Measurements from ENCODE around the gene CCDC87.
A peak's percentile ranks its signal among the peaks of the same experiment; 100 is the strongest.
"Not testable (repeated sequence)": the region's sequence is repeated elsewhere in the genome, so short reads cannot be mapped to it uniquely, and the experiment has no call there.

Gene CCDC87

DNA sequence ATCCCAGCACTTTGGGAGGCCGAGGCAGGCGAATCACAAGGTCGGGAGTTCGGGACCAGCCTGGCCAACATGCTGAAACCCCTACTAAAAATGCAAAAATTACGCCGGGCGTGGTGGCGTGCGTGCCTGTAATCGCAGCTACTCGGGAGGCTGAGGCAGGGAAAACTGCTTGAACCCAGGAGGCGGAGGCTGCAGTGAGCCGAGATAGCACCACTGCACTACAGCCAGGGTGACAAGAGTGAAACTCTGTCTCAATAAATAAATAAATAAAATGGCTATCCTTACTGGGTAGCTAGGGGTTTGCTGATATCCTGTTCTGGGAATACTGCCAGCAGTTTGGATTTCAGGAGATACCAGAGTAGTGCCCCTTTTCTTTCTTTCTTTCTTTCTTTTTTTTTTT lies 21.2 kb upstream of the CCDC87 start:
- no peak for DNase-seq

DNA sequence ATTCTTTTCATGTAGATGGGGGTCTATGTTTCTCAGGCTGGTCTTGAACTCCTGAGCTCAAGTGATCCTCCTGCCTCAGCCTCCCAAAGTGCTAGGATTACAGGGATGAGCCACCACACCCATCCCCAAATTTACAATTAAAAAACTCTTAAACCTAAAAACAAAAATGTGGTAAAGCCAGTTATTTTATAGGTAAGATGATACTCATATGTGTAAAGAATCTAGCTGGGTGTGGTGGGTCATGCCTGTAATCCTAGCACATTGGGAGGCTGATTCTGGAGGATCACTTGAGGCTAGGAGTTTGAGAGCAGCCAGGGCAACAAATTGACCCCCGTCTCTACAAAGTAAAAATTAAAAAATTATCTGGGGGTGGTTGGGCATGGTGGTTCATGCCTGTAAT lies 19.6 kb upstream of the CCDC87 start:
- DNase-seq: no peak

DNA sequence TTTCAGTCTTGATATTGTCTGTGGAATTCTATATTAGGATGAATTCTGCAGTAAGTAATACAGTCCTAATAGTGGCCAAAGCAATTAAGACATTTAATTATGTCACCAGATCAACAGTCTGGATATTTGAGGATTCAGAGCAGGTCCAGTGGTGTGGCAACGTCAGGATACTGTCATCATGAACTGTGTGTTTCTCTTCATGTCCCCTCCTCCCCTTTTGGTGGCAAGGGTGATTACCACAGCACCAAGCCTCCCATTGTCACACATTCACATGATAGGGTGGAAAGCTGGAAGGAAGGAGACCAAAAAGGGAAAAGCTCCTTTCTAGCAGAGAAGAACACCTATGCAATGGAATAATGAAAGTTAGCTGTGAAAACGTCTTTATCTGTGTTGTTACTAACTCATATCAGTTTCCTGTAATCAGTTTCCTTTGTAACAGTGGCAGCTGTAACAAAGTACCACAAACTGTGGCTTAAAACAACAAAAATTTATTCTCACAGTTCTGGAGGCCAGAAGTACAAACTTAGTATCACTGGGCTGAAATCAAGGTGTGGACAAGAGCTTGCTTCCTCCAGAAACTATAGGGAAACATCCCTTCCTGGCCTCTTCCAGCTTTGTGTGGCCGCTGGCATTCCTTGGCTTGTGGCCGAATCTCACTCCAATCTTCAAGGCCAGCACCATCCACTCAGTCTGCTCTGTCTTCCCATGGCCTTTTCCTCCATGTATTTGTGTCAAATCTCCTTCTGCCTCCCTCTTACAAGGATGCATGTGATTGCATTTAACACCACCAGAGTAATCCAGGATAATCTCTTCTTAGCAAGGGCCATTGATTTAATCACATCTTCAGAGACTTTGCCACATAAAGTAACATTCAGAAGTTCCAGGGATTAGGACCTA lies 17.1 kb upstream of the CCDC87 start:
- no peak for DNase-seq

DNA sequence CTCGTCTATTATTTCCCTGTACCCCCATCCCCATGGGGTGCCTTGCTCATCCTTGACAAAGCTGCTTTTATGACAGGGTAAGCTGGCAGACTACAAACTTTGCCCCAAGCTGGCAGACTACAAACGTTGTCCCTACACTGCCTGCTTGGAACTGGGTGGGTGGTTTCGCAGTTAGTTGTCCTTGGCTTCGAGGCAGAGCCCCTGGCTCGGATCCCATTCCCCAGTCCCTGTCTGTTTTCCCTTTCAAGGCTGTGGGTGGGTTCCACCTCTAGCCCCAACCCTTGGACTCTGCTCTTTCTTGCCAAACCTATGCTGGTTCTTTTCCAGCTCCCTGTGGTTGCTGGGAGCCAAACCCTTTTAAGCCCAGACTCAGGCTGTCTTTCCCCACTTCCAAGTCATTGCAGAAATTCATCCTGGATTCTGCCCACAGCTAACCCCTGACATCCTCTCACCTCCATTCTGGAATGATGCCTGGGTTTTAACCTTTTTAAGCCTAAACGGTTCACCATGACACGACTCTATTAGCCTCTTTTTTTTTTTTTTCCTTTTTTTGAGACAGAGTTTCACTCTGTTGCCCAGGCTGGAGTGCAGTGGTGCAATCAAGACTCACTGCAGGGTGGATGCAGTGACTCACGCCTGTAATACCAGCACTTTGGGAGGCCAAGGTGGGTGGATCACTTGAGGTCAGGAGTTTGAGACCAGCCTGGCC lies 14.4 kb upstream of the CCDC87 start:
- no peak for DNase-seq

DNA sequence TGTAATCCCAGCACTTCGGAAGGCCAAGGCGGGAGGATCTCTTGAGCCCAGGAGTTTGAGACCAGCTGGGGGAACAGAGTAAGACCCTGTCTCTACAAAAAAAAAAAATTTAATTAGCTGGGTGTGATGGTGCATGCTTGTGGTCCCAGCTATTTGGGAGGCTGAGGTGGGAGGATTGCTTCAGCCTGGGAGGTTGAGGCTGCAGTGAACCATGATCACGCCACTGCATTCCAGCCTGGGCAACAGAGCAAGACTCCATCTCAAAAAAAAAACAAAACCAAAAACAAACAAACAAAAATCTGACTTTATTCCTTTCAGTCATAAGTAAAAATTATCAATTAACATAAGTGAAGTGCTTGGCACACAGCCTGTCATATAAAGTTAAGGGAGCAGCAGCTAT lies 13.7 kb upstream of the CCDC87 start:
- DNase-seq: not testable (repeated sequence)

DNA sequence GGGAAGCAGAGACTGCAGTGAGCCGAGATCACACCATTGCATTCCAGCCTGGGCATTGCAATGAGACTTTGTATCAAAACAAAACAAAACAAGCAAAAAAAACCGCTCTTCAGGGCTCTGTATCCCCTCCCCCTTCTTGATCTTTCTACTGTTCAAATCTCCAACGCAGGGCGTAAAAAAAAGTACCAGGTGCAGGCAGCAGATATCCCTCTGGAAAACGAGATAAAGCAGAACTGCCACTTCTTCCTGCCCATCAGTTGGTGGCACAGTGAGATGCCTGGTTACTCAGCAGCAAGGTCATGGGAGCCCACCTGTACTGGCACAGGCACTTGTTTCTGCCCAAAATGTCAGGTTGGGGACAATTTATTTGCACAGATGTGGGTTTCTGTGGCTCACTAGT lies 11.3 kb upstream of the CCDC87 start:
- no peak for DNase-seq

DNA sequence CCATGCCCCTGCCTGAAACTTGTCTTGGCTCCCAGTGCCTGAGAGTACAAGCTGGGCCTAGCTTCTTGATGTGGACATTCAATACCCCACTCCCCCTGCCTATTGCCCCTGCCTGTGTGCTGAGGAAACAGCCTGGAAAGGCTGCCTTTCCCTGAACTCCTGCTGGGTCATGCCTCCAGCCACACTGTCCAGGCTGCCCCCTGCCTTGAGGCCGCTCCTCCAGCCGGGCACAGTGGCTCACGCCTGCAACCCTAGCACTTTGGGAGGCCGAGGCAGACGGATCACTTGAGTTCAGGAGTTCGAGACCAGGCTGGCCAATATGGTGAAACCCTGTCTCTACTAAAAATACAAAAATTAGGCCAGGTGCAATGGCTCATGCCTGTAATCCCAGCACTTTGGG lies 10.2 kb upstream of the CCDC87 start:
- DNase-seq: no peak

DNA sequence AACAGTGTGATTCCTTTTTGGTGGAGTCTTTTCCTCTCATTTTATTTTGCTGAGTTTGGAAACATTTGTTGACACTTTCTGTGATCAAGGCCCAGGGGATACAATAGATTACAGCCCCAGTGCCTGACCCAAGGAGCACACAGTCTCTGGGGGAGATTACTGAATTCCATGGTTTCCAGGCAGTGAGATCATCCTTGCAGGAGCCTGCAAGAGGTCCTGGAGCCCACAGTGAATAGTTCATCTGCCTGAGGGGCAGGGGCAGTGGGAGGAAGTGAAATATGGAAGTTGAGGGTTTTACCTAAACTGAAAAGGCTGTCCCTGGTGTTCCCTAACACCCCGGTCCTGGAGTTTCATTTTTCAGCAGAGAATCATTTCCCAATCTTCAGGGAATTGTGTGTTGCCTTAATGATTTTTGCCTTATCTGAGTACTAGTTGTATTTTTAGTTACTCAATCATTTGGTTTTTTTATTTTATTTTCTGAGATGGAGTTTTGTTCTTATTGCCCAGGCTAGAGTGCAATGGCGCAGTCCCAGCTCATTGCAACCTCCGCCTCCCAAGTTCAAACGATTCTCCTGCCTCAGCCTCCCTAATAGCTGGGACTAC lies 7.9 kb upstream of the CCDC87 start:
- DNase-seq: no peak

DNA sequence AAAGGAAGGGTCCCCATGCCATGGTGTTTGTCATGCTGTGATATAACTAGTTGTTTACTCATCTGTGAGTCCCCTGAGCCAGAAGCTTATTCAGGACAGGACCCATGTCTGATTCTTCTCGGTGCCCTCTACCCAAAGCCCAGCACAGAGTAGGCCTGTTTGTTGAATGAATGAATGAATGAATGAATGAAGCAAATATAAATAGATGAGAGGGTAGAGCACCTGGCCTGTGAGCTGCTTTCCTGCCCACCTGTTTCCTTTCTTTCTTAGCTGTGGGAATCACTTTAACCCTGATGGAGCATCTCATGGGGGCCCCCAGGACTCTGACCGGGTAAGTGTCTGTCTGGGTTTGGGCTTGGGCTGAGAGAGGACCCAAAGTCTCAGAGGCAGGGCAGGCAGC lies 7.4 kb upstream of the CCDC87 start:
- DNase-seq: no peak

DNA sequence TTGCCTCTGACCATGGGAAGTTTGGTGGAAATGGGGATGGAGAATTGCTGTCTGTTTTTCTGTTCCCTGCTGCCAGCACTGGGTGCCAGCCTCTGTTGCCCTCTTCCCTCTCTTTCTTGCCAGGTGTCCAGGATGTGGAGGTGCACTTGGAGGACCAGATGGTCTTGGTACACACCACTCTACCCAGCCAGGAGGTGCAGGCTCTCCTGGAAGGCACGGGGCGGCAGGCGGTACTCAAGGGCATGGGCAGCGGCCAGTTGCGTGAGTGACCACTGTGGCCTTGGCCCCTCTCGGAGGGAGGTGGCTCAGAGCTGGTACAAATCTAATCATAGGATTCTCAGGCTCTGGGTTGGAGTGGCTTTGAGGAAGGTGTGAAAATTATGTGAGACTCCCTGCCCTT lies 6.1 kb upstream of the CCDC87 start:
- DNase-seq: no peak

DNA sequence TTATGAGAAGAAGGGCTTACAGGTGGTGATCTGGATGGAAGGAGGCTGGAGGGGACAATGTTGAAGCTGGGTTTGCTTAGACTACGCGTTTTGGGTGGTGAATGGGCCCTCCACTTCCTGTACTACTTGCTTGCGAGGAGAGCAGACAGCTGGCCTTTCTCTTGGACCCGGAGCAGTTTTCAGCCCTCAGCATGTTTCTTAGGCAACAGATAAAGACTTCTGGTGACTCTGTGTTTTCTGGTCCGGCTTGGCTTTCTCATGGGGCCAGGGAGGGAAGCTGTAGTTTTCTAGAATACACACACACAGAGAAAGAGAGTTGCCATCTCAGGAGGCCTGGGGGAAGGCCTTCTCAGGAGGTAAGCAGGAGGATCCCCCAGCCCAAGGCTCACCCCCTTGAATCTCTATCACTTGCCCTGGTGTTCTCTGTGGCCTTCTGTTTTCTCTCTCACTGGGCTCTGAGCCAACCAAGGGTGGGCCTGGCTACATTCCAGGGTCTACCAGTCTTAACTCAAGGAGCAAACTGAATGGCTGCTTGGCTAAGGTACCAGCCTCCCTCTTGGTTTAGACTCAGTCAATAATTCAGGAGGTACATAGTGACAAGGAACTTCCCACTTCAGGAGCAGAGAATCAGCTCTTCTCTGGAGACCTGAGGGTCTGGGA lies 2.5 kb upstream of the CCDC87 start:
- no peak for DNase-seq

DNA sequence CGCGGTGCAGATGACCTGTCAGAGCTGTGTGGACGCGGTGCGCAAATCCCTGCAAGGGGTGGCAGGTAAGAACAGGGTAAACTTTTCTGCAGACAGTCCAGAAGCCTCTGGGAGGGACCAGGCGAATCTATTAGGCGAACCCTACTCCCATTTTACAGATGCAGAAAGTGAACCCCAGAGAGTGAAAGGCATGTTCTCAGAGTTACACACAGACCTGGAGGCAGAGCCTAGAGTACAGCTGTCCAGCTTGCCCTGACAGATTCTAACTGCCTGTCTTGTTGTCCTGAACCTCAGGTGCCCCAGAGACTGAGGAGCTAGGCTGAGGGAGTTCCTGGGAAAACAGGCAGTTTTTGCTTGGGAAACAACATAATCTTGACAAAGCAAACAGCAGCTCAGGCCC lies 787 bp upstream of the CCDC87 start:
- DNase-seq: no peak

DNA sequence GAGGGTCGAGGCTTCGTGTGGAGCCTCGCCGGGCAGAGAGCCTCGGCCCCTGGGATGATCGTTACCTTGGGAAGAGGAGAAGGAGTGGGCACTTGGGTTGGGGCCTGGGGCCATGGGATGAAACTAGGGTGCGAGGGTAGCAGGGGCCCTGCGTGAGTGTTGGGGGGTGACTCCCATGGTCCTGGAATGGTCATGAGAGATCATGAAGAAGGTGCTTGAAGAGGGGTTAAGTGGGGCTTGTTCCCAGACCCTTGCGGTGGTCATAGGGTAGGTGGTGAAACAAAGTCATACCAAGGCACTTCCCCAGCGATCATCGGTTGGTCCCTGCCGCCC lies 406 bp upstream of the CCDC87 start:
- no peak for DNase-seq

DNA sequence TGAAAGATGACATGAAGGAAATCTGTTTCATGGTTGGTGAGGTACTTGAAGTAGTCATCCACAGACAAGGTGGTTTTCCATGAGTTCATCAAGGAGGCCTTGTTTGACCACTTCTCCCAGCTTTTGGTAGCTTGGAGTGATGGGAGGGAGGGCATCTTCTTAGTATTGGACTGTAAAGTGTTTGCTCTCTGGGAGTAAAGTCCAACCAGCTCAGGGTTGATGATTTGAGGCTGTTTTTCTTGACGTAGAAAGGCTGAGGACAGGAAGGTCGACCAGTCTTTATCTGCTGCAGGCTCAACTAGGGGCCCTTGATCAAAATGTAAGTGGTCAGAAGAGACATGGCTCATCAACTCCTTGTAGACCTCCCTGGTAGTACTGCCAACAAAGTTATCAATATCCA lies 1.7 kb downstream of the CCDC87 start:
- DNase-seq: no peak

DNA sequence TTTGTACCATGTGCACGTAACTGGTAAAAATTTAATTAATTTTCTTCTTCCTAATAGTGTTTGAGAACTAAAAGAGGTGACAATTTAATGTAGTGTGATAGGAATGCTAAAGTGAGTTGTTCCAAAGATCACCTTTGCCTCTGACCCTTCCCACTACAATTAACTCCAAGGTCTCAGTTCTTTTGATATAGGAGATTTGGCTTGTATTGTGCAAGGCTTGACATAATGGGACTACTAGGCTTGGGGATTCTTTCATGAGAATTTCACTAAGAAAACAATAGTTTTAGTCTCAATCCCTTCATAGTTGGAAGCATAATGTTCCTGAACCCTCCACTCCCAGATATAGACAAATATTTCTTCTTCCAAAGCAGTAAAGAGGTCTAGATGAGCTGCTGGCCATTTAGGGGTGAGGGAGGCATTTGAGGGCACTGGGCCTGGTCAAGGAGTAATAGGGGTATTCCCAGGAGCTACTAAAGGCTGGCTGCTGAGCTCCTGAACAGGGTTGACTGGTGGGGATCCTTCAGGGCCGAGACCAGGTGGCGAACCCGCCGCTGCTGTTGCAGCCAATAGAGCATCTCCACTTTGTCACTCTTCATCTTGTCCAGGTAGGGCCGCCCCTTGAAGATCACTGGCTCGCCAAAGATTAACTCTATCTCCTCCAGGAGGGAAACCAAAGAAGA lies 2.7 kb downstream of the CCDC87 start:
- DNase-seq: no peak

DNA sequence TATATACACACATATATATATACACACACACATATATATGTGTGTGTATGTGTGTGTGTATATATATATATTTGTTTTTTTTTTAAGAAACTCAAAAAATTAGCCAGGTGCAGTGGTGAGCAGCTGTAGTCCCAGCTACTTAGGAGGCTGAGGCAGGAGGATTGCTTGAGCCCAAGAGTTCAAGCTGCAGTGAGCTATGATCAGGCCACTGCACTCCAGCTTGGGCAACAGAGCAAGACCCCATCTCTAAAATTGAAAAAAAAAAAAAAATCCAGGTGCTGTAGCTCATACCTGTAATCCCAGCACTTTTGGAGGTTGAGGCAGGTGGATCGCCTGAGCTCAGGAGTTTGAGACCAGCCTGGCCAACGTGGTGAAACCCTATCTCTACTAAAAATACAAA lies 3.5 kb downstream of the CCDC87 start:
- DNase-seq: not testable (repeated sequence)

DNA sequence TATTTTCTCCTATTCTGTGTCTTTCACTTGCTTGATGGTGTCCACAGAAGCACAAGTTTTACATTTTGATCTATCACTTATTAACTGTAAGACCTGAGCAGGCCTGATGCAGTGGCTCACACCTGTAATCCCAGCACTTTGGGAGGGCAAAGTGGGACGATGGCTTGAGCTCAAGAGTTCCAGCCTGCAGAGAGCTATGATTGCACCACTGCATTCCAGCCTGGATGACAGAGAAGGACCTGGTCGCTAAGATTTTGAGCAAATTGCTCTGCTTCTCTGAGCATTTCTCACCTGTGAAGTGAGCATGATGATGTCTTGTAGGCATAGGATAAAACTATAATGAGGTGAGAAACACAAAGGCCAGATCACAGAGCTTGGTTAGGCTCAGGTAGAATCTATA lies 6.7 kb downstream of the CCDC87 start:
- DNase-seq: no peak

DNA sequence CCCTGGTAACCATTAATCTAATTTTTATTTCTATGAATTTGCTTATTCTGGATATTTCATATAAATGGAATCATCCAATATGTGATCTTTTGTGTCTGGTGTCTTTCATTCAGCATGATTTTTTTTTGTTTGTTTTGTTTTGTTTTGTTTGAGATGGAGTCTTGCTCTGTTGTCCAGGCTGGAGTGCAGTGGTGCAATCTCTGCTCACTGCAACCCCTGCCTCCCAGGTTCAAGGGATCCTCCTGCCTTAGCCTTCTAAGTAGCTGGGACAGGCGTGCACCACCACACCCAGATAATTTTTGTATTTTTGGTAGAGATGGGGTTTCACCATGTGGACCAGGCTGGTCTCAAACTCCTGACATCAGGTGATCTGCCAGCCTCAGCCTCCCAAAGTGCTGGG lies 7.4 kb downstream of the CCDC87 start:
- not testable (repeated sequence) for DNase-seq

DNA sequence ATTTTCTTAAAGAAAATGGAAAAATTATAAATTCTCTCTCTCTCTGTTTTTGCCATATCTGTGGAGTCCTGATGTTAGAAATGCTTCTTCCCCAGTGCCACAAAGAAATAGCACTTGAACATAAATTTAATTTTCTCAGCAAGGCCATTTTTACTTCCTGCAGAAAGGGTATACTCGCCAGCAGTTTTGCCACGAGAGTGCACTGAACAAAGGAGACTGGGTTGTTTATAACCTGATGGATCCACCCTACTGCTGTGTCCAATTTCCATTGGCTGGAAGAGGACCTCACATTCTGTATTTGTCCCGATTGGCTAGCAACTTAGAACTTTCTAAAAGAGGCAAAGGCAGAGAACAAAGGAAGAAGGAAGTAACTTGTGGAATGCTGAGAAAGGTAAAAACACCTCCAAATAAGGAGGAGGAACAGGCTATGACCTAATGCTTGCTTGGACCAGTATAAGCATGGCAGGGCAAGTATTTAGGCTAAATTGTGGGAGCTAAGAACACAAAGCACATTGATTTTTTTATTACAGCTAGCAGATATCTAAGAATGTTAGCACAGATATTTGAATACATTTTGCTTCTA lies 10.2 kb downstream of the CCDC87 start:
- not testable (repeated sequence) for DNase-seq

DNA sequence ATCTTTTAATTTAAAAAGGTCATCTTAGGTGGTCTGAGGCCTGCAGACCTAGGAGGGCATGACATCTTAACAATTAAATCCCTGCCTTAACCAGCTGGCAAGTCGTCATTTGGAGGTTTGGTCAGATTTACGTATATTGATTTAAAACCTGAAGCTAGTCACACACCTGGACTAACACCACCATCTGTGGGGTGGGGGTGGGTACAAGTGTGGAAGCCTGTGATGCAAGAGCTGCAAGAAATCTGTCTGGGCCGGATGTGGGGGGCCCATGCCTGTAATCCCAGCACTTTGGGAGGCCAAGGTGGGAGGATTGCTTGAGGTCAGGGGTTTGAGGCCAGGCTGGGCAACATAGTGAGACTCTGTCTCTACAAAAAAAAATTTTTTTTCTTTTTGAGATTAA lies 11.6 kb downstream of the CCDC87 start:
- no peak for DNase-seq

DNA sequence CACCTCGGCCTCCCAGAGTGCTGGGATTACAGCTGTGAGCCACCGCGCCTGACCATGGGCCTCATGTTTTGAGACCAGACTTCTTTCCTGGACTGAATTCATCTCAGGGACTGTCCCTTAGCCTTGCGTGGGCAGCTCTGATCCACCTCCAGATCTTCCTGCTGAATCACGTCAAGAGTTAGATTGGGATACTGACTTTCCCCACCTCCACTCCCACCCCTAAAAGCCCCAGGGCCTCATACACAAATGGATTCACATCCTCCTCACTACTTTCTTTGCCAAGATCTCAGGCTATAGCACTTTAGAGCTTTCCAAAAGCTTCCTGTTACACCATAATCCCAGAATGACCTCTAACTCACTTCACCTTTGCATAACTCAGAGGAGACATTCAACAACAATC lies 12.1 kb downstream of the CCDC87 start:
- DNase-seq: no peak

DNA sequence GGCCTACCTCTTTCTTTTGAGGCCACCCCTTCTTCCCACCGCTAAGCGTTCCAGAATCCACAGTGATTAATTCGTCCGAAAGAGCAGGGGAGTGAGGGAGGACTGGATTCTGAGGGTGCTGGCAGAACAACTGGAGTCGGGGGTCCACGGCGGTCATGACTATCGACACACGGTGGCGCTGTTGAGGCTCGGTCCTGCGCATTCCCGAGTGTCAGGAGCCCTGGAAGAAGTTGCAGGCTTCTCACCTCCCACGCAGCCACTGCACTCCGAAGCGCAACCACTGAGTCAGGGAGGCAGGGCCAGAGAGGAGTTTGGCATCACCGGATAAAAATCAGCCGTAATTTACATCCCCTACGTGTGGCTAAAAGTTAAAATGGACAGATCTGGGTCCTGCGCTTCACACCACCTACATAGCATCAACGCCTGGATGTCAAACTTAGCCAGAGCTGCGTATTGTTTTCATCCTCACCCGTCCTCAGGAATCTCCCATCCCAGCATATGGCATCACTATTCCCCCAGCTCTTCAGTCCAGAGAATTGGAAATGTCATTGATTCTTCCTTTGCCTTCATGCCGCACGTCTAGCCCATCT lies 13.8 kb downstream of the CCDC87 start:
- peak; percentile 83 for DNase-seq

Data from stimulated activated CD4-positive, alpha-beta T cell treated with anti-CD3 and anti-CD28 coated beads, Interleukin-4, amount 100 ng/mL, for 1 hour (primary cell).